ENCODE measurements around the gene RNF19B. TPM values are rescaled to one million over a fixed set of nuclear protein-coding genes. Genes with fewer than 3 reads are reported as not detected.
A peak's percentile ranks its signal among the peaks of the same experiment; 100 is the strongest.

Gene RNF19B
- total and polyA plus RNA-seq, 10 of the 15 experiments (the other 5 are each of a cell fraction or from before 2014, with no cell fraction given): 2.8 to 32.6 (median 16.6) TPM

DNA sequence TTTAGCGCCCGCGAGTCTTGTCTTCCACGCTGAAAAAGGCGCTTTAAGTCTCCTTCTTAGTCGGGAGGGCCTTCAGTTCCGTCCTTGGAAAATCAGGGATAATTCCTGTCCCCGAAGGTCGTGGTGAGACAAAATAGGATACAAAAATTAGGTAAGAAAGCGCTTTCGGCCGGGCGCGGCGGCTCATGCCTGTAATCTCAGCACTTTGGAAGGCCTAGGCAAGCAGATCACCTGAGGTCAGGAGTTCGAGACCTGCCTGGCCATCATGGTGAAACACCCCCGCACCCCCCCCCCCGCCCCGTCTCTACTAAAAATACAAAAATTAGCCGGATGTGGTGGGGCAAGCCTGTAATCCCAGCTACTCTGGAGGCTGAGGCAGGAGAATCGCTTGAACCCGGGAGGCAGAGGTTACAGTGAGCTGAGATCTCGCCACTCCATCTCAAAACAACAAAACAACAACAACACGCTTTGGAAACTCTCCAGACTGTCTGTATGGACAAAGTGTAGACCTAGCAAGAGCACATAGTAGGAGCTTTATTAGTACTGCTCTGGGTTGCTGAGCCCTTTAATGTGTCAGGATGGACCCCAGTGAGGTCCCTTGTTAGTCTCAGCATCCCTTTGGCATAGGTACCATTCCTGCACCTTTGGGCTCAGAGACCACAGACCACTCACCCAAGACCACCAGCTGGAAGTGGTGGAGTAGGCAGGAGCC lies 62.6 kb downstream of the RNF19B start:
- H4K20me1 ChIP-seq (ENCODE audit: control insufficient read depth, insufficient read depth): no peaks in the 10 kb centered on the region
- RAD21 ChIA-PET (ENCODE audit: unreplicated experiment): interaction anchor here (0.5 kb wide), 1 partner anchor 381 kb away, joined by 3 read pairs; no protein-coding TSS in a partner anchor
- no peaks in the 10 kb centered on the region for H3K4me1 ChIP-seq (ENCODE audit: control insufficient read depth, insufficient read depth, low read length)
- ATAC-seq: no peak
- no peak overlapping the region; the same call in 1 of the 2 replicates for H3K4me3 ChIP-seq
- intact Hi-C loops (cut with micrococcal nuclease; ENCODE audit: unreplicated experiment) (no loop called here), in situ Hi-C loops (cut with MboI) (no loop called here)
- SMC1A ChIA-PET (ENCODE audit: uncharacterized antibody, unreplicated experiment): no interaction called here
- peaks cover 2 to 7% of the 10 kb centered on the region in 2 experiments for H3K27me3 ChIP-seq (replicated peaks in 1 of 2; ENCODE audit: control insufficient read depth in 2 of 2, insufficient read depth in 2 of 2, low read length in 1 of 2)
- no peaks in the 10 kb centered on the region for H3K9me3 ChIP-seq (replicated peaks; ENCODE audit: control insufficient read depth, insufficient read depth, low read length)
- H2AFZ ChIP-seq (ENCODE audit: control insufficient read depth, low read depth, low read length): no peak overlapping the region; the same call in 1 of the 2 replicates
- no peak for DNase-seq (ENCODE audit: low read depth, low spot score)
- H3K36me3 ChIP-seq (ENCODE audit: control insufficient read depth in 2 of 2, insufficient read depth in 2 of 2, low read length in 1 of 2): no peaks in the 10 kb centered on the region
- no TSS peak for BruUV-seq (replicated peaks)
- H3K4me2 ChIP-seq (ENCODE audit: control insufficient read depth, insufficient read depth): peak overlapping the region; percentile 60; the same call in 1 of the 2 replicates
- 70% methylated on average over 21 of the region's 24 CpGs for WGBS (ENCODE audit: insufficient coverage, insufficient replicate concordance, low lambda C conversion rate, missing lambda C conversion rate)
- FAIRE-seq: no peak
- no peak overlapping the region for H3K9ac ChIP-seq (ENCODE audit: control insufficient read depth, insufficient read depth, low read length)
- H3K27ac ChIP-seq (ENCODE audit: control insufficient read depth, insufficient read depth): no peak overlapping the region
- H3K79me2 ChIP-seq (ENCODE audit: control insufficient read depth, insufficient read depth, low read length): no peaks in the 10 kb centered on the region
- POLR2A ChIA-PET: no interaction called here
- CTCF ChIA-PET: interaction anchor here (1.7 kb wide), 1 partner anchor 10 kb away, joined by 4 read pairs; no protein-coding TSS in a partner anchor
- no peak for TF ChIP-seq BMI1 (IDR thresholded peaks at IDR 0.05; ENCODE audit: borderline replicate concordance)
- TF ChIP-seq, protein P1, sequence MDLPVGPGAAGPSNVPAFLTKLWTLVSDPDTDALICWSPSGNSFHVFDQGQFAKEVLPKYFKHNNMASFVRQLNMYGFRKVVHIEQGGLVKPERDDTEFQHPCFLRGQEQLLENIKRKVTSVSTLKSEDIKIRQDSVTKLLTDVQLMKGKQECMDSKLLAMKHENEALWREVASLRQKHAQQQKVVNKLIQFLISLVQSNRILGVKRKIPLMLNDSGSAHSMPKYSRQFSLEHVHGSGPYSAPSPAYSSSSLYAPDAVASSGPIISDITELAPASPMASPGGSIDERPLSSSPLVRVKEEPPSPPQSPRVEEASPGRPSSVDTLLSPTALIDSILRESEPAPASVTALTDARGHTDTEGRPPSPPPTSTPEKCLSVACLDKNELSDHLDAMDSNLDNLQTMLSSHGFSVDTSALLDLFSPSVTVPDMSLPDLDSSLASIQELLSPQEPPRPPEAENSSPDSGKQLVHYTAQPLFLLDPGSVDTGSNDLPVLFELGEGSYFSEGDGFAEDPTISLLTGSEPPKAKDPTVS (IDR thresholded peaks at IDR 0.05; ENCODE audit: low read depth, low read length): no peak
- TF ChIP-seq, protein P2, sequence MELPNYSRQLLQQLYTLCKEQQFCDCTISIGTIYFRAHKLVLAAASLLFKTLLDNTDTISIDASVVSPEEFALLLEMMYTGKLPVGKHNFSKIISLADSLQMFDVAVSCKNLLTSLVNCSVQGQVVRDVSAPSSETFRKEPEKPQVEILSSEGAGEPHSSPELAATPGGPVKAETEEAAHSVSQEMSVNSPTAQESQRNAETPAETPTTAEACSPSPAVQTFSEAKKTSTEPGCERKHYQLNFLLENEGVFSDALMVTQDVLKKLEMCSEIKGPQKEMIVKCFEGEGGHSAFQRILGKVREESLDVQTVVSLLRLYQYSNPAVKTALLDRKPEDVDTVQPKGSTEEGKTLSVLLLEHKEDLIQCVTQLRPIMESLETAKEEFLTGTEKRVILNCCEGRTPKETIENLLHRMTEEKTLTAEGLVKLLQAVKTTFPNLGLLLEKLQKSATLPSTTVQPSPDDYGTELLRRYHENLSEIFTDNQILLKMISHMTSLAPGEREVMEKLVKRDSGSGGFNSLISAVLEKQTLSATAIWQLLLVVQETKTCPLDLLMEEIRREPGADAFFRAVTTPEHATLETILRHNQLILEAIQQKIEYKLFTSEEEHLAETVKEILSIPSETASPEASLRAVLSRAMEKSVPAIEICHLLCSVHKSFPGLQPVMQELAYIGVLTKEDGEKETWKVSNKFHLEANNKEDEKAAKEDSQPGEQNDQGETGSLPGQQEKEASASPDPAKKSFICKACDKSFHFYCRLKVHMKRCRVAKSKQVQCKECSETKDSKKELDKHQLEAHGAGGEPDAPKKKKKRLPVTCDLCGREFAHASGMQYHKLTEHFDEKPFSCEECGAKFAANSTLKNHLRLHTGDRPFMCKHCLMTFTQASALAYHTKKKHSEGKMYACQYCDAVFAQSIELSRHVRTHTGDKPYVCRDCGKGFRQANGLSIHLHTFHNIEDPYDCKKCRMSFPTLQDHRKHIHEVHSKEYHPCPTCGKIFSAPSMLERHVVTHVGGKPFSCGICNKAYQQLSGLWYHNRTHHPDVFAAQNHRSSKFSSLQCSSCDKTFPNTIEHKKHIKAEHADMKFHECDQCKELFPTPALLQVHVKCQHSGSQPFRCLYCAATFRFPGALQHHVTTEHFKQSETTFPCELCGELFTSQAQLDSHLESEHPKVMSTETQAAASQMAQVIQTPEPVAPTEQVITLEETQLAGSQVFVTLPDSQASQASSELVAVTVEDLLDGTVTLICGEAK (IDR thresholded peaks at IDR 0.05; ENCODE audit: borderline replicate concordance): no peak
- TF ChIP-seq, protein P3, sequence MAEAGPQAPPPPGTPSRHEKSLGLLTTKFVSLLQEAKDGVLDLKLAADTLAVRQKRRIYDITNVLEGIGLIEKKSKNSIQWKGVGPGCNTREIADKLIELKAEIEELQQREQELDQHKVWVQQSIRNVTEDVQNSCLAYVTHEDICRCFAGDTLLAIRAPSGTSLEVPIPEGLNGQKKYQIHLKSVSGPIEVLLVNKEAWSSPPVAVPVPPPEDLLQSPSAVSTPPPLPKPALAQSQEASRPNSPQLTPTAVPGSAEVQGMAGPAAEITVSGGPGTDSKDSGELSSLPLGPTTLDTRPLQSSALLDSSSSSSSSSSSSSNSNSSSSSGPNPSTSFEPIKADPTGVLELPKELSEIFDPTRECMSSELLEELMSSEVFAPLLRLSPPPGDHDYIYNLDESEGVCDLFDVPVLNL (IDR thresholded peaks at IDR 0.05; ENCODE audit: low read depth, low read length): no peak
- TF ChIP-seq, protein P4, sequence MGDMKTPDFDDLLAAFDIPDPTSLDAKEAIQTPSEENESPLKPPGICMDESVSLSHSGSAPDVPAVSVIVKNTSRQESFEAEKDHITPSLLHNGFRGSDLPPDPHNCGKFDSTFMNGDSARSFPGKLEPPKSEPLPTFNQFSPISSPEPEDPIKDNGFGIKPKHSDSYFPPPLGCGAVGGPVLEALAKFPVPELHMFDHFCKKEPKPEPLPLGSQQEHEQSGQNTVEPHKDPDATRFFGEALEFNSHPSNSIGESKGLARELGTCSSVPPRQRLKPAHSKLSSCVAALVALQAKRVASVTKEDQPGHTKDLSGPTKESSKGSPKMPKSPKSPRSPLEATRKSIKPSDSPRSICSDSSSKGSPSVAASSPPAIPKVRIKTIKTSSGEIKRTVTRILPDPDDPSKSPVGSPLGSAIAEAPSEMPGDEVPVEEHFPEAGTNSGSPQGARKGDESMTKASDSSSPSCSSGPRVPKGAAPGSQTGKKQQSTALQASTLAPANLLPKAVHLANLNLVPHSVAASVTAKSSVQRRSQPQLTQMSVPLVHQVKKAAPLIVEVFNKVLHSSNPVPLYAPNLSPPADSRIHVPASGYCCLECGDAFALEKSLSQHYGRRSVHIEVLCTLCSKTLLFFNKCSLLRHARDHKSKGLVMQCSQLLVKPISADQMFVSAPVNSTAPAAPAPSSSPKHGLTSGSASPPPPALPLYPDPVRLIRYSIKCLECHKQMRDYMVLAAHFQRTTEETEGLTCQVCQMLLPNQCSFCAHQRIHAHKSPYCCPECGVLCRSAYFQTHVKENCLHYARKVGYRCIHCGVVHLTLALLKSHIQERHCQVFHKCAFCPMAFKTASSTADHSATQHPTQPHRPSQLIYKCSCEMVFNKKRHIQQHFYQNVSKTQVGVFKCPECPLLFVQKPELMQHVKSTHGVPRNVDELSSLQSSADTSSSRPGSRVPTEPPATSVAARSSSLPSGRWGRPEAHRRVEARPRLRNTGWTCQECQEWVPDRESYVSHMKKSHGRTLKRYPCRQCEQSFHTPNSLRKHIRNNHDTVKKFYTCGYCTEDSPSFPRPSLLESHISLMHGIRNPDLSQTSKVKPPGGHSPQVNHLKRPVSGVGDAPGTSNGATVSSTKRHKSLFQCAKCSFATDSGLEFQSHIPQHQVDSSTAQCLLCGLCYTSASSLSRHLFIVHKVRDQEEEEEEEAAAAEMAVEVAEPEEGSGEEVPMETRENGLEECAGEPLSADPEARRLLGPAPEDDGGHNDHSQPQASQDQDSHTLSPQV (IDR thresholded peaks at IDR 0.05): no peak
- TF ChIP-seq CBX5 (IDR thresholded peaks at IDR 0.05; ENCODE audit: low read depth): no peak
- TF ChIP-seq GABPA (IDR thresholded peaks at IDR 0.05; ENCODE audit: low read depth): no peak
- TF ChIP-seq, protein P5, sequence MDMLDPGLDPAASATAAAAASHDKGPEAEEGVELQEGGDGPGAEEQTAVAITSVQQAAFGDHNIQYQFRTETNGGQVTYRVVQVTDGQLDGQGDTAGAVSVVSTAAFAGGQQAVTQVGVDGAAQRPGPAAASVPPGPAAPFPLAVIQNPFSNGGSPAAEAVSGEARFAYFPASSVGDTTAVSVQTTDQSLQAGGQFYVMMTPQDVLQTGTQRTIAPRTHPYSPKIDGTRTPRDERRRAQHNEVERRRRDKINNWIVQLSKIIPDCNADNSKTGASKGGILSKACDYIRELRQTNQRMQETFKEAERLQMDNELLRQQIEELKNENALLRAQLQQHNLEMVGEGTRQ (IDR thresholded peaks at IDR 0.05; ENCODE audit: borderline replicate concordance, low read depth, low read length): no peak
- TF ChIP-seq, protein P6, sequence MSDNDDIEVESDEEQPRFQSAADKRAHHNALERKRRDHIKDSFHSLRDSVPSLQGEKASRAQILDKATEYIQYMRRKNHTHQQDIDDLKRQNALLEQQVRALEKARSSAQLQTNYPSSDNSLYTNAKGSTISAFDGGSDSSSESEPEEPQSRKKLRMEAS (IDR thresholded peaks at IDR 0.05; ENCODE audit: low read depth, low read length): no peak
- TF ChIP-seq TAF1 (IDR thresholded peaks at IDR 0.05; ENCODE audit: borderline replicate concordance, low read depth, low read length): no peak
